Keratinocyte (primary cell): ENCODE data around the gene TEKT3. TPM values are rescaled to one million over a fixed set of nuclear protein-coding genes. Genes with fewer than 3 reads are reported as not detected.

Source experiments
- DNase-seq: peaks from one replicate; pipeline ENCODE4 v3.0.0-alpha.2; 2011; ENCODE audit warnings: low read depth, missing footprints, low spot score
- FAIRE-seq: peaks from 2 replicates; lab custom pipeline; 2011; peaks lifted over from hg19 to GRCh38; lab: Jason Lieb, UNC
- H2AFZ ChIP-seq: 2 replicates; pipeline ENCODE4 v1.6.0; 2012; ENCODE audit warnings: low read length, control low read depth, inconsistent platforms; ENCODE audit not compliant: control insufficient read depth
- H3K27ac ChIP-seq: 2 replicates; pipeline ENCODE4 v1.5.1; 2011; ENCODE audit warnings: low read length; ENCODE audit not compliant: control insufficient read depth, insufficient read depth
- H3K27me3 ChIP-seq: 3 replicates; pipeline ENCODE4 v1.6.0; 2011; ENCODE audit warnings: low read length; ENCODE audit not compliant: control insufficient read depth, insufficient read depth; ENCODE audit errors: extremely low read depth
- H3K36me3 ChIP-seq, 2 experiments: 2 replicates in 1 of 2; 3 replicates in 1 of 2; pipeline ENCODE4 v1.5.1; 2011; ENCODE audit warnings: low read length in 2 of 2, mild to moderate bottlenecking in 1 of 2; ENCODE audit not compliant: control insufficient read depth in 2 of 2, insufficient read depth in 2 of 2; ENCODE audit errors: extremely low read depth in 1 of 2
- H3K4me1 ChIP-seq: 3 replicates; pipeline ENCODE4 v1.5.1; 2011; ENCODE audit warnings: low read length; ENCODE audit not compliant: control insufficient read depth, insufficient read depth; ENCODE audit errors: extremely low read depth
- H3K4me2 ChIP-seq: 3 replicates; pipeline ENCODE4 v1.6.0; 2011; ENCODE audit warnings: low read depth, low read length; ENCODE audit not compliant: control insufficient read depth, insufficient read depth; ENCODE audit errors: extremely low read depth
- H3K4me3 ChIP-seq, 3 experiments: fragments of 200-600 bp in 1 of 3; sonication (generic) in 1 of 3; 2 replicates in 2 of 3; 3 replicates in 1 of 3; pipeline ENCODE4 v1.5.1; 2011 to 2016; ENCODE audit warnings: low read length in 3 of 3, mild to moderate bottlenecking in 3 of 3, control low read depth in 2 of 3, inconsistent platforms in 1 of 3, low read depth in 1 of 3, mixed read lengths in 1 of 3, mixed run types in 1 of 3, moderate library complexity in 1 of 3; ENCODE audit not compliant: control insufficient read depth in 2 of 3, insufficient read depth in 2 of 3; ENCODE audit errors: extremely low read depth in 1 of 3
- H3K79me2 ChIP-seq: 2 replicates; pipeline ENCODE4 v1.6.0; 2012; ENCODE audit warnings: low read length; ENCODE audit not compliant: control insufficient read depth, insufficient read depth
- H3K9ac ChIP-seq: 3 replicates; pipeline ENCODE4 v1.6.0; 2011; ENCODE audit warnings: low read length; ENCODE audit not compliant: control insufficient read depth, insufficient read depth; ENCODE audit errors: extremely low read depth
- H3K9me1 ChIP-seq: 3 replicates; pipeline ENCODE4 v1.6.0; 2011; ENCODE audit warnings: low read length; ENCODE audit not compliant: control insufficient read depth, insufficient read depth; ENCODE audit errors: extremely low read depth
- H3K9me3 ChIP-seq: 2 replicates; pipeline ENCODE4 v1.5.1; 2012; ENCODE audit warnings: low read depth, low read length; ENCODE audit not compliant: control insufficient read depth
- H4K20me1 ChIP-seq: 3 replicates; pipeline ENCODE4 v1.6.0; 2011; ENCODE audit warnings: low read length; ENCODE audit not compliant: control insufficient read depth, insufficient read depth; ENCODE audit errors: extremely low read depth
- EZH2 ChIP-seq: IDR thresholded peaks from one replicate; pipeline ENCODE4 v1.6.1; 2012; ENCODE audit warnings: inconsistent platforms, mild to moderate bottlenecking, low read length, moderate library complexity
- dilution Hi-C: fragments of 300-500 bp; cut with MboI; formaldehyde crosslinking; loops from one replicate; pipeline ENCODE4 v1.7.0; 2020; ENCODE audit warnings: low sequenced_read_pairs; ENCODE audit not compliant: extremely low pct_ligation_motif_present
- polyA plus RNA-seq, 5 experiments: library from polyadenylated mRNA; depleted of rRNA in 3 of 5; stranded (reverse) in 3 of 5; stranded (forward) in 1 of 5; unstranded in 1 of 5; fragments of >200 nt; gene quantifications; 1 replicate in 1 of 5; 2 replicates in 3 of 5; 3 replicates in 1 of 5; pipeline versions ENCODE4 v1.2.1 to v1.2.3, GENCODE V29; 2011 to 2012; ENCODE audit warnings: missing spikeins in 2 of 5, low read depth in 1 of 5, low replicate concordance in 1 of 5
- TF ChIP-seq, protein P1 (sequence below), 3 experiments: IDR thresholded peaks in 1 of 3; conservative IDR thresholded peaks in 1 of 3; optimal IDR thresholded peaks in 1 of 3; 2 replicates in 2 of 3; 3 replicates in 1 of 3; pipeline versions ENCODE3 to v1.5.1; 2011; ENCODE audit warnings: low read length in 3 of 3, mild to moderate bottlenecking in 3 of 3, moderate library complexity in 2 of 3, control low read depth in 1 of 3, inconsistent platforms in 1 of 3; ENCODE audit not compliant: insufficient read depth in 2 of 3; ENCODE audit errors: extremely low read depth in 1 of 3

The TEKT3 gene
- polyA plus RNA-seq, 1 donor (not counting 4 experiments of a cell fraction or from before 2014, with no cell fraction given): 0.16 TPM

DNA sequence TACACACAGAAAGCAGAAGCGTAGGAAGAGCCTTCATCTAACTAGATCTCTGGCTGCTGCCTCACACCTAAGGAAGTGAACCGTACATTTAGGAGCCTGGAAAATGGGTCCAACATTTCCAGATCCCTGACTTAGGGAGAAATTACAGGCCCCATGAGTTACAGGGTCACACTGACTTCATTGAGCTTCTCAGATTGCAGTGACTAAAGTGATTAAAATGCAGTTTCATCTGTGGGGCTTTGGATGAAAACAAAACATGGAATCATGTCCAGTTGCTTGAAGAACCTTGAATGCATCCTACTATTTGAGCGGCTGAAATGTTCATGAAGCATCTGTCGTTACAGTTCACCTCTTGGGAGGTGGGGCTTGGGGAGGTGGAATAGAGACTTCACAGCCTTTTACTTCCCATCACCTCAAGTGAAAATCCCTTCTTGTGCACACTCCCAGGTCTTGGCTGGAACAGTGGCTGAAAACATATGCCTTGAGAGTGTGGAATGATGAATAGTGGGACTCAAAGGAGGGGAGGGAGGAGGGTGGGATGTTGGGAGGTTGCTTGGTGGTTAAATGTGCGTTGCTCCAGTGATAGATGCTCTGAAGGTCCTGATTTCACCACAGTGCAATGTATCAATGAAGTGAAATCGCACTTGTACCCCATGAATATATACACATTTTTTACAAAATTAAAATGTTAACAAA lies 19.7 kb downstream of the TEKT3 start:
- Histone ChIP-seq H3K27me3 (peaks cover 7% of the 10 kb centered on the region), H2AFZ (no peak overlapping the region), H3K9ac (no peak overlapping the region), H3K36me3 (no peaks in the 10 kb centered on the region), H3K4me2 (no peak overlapping the region), H3K9me3 (no peaks in the 10 kb centered on the region), H4K20me1 (no peaks in the 10 kb centered on the region), H3K4me3 (no peak overlapping the region), H3K27ac (no peak overlapping the region), H3K9me1 (no peaks in the 10 kb centered on the region), H3K4me1 (no peaks in the 10 kb centered on the region), H3K79me2 (no peaks in the 10 kb centered on the region)
- dilution Hi-C loops: no loop called here
- FAIRE-seq (no peak), DNase-seq (no peak)
- TF ChIP-seq EZH2: no peak
- TF ChIP-seq, protein P1, sequence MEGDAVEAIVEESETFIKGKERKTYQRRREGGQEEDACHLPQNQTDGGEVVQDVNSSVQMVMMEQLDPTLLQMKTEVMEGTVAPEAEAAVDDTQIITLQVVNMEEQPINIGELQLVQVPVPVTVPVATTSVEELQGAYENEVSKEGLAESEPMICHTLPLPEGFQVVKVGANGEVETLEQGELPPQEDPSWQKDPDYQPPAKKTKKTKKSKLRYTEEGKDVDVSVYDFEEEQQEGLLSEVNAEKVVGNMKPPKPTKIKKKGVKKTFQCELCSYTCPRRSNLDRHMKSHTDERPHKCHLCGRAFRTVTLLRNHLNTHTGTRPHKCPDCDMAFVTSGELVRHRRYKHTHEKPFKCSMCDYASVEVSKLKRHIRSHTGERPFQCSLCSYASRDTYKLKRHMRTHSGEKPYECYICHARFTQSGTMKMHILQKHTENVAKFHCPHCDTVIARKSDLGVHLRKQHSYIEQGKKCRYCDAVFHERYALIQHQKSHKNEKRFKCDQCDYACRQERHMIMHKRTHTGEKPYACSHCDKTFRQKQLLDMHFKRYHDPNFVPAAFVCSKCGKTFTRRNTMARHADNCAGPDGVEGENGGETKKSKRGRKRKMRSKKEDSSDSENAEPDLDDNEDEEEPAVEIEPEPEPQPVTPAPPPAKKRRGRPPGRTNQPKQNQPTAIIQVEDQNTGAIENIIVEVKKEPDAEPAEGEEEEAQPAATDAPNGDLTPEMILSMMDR (optimal IDR thresholded peaks at IDR 0.05 in 1 of 3, IDR thresholded peaks at IDR 0.05 in 1 of 3, conservative IDR thresholded peaks at IDR 0.05 in 1 of 3; ENCODE audit: extremely low read depth in 1 of 3, insufficient read depth in 2 of 3, low read length in 3 of 3): no peak

DNA sequence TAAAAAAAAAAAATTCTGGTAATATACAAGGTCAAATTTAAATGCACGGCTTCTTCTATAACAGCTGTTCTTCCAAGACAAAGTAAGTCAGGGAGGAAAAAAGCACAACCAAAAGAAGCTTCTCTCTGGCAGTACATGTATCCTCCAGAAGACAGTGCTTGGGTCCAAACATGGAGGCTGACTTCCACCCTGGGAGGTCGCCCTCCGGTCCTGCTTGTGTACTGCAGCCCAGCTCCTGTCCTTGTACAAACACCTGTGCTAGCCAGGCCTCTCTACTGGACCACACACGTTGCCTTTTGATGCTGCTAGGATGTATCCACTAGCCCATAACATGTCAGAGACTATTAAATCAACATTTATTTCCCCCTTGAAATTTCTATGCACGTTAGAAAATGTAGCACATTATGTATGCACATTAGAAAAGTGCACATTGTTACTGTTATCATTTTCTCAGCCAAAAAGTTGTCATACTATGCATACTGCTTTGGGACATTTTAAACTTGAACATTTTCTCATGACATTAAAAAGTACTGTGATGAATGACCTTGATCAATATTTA lies 21.9 kb downstream of the TEKT3 start:
- Histone ChIP-seq H3K9me1 (no peaks in the 10 kb centered on the region), H3K79me2 (no peaks in the 10 kb centered on the region), H3K4me1 (no peaks in the 10 kb centered on the region), H3K27ac (no peak overlapping the region), H3K4me2 (no peak overlapping the region), H2AFZ (no peak overlapping the region), H4K20me1 (no peaks in the 10 kb centered on the region), H3K36me3 (no peaks in the 10 kb centered on the region), H3K9me3 (no peaks in the 10 kb centered on the region), H3K27me3 (no peaks in the 10 kb centered on the region), H3K4me3 (no peak overlapping the region), H3K9ac (no peak overlapping the region)
- DNase-seq (no peak), FAIRE-seq (no peak)
- TF ChIP-seq, protein P1 (optimal IDR thresholded peaks at IDR 0.05 in 1 of 3, IDR thresholded peaks at IDR 0.05 in 1 of 3, conservative IDR thresholded peaks at IDR 0.05 in 1 of 3; ENCODE audit: extremely low read depth in 1 of 3, insufficient read depth in 2 of 3, low read length in 3 of 3): no peak
- TF ChIP-seq EZH2: no peak
- dilution Hi-C loops: no loop called here
